Esophagus squamous epithelium (tissue), 4 donors: Measurements from ENCODE around the gene LNPEP.

Experiments used
- CTCF ChIP-seq, 6 experiments: fragments of 450-650 bp in 4 of 6; fragments of 200-600 bp in 2 of 6; sonication (generic) in 2 of 6; IDR thresholded peaks; one replicate each; pipeline ENCODE4 v1.5.1; 2016 to 2019; ENCODE audit warnings: antibody characterized with exemption in 6 of 6, mild to moderate bottlenecking in 4 of 6, moderate library complexity in 4 of 6
- POLR2A ChIP-seq, 4 donors: fragments of 450-650 bp; IDR thresholded peaks; one replicate each; pipeline ENCODE4 v1.6.1; 2017; ENCODE audit warnings: antibody characterized with exemption in 4 of 4, mild to moderate bottlenecking in 4 of 4, moderate library complexity in 3 of 4

DNA sequence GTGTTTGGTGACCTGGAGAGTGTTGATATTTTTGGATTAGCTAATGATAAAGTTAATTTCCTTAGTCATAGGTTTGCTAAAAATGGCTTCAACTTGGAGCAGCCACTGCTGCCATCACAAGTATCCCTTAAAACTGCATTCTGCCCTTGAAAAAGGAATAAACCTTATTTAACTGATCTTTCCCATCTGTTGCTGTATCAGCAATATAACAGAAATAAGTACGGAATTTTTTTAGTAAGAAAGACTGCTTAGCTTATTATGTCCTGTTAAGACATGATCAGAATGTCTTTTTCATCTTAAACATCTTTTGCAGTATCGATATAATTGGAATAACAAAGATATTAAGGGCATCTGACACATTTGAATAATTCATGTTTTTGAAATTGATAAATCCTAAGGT lies 75.7 kb downstream of the LNPEP start:
- no peak for TF ChIP-seq POLR2A (IDR thresholded peaks at IDR 0.05)
- no peak for TF ChIP-seq CTCF (IDR thresholded peaks at IDR 0.05)
